ENCODE results near the gene KCNN4. TPM values are rescaled to one million over a fixed set of nuclear protein-coding genes. Genes with fewer than 3 reads are reported as not detected.

The KCNN4 gene
- total RNA-seq, 1 experiment from 2014 or later: 92.7 TPM

DNA sequence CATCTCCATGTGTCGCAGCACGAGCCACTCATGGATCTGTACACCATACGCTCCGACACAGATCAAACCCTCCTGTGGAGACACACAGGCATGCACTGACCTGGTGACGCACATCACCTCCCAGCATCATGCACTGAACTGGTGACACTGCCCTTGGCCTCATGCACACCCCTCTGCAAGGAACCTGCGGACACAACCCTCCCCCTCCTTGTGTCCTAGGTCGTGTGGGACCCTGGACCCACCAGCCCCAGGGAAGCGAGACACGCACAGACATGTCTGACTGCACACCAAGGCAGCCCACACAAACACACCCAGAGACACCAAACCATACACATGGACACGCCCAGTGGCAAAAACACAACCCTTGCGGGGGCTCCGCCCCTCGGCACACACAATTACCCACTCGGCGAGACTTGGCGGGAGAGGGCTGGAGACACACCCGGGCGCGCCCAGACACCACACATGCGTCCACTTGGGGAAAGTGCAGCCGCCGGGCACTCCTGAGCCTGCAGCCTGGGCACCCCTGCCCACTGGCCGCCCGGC is 2.0 kb upstream of the KCNN4 start:
- H3K9me2 ChIP-seq (ENCODE audit: insufficient read depth): no peaks in the 10 kb centered on the region
- no peak overlapping the region for H2AFZ ChIP-seq
- no peak for TF ChIP-seq EZH2 (IDR thresholded peaks at IDR 0.05; ENCODE audit: low read depth)
- TF ChIP-seq, protein P1, sequence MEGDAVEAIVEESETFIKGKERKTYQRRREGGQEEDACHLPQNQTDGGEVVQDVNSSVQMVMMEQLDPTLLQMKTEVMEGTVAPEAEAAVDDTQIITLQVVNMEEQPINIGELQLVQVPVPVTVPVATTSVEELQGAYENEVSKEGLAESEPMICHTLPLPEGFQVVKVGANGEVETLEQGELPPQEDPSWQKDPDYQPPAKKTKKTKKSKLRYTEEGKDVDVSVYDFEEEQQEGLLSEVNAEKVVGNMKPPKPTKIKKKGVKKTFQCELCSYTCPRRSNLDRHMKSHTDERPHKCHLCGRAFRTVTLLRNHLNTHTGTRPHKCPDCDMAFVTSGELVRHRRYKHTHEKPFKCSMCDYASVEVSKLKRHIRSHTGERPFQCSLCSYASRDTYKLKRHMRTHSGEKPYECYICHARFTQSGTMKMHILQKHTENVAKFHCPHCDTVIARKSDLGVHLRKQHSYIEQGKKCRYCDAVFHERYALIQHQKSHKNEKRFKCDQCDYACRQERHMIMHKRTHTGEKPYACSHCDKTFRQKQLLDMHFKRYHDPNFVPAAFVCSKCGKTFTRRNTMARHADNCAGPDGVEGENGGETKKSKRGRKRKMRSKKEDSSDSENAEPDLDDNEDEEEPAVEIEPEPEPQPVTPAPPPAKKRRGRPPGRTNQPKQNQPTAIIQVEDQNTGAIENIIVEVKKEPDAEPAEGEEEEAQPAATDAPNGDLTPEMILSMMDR (conservative IDR thresholded peaks at IDR 0.05): no peak
- intact Hi-C loops (cut with micrococcal nuclease; ENCODE audit: unreplicated experiment): loop anchor here (10.0 kb wide), 1 partner anchor 338 kb away; no protein-coding TSS in a partner anchor
- POLR2A ChIA-PET (ENCODE audit: unreplicated experiment): no interaction called here
- no peaks in the 10 kb centered on the region for H3K9me3 ChIP-seq (ENCODE audit: insufficient read depth, low read depth)
- H3F3A ChIP-seq (ENCODE audit: insufficient read depth, low read depth): peaks cover 77% of the 10 kb centered on the region
- no peaks in the 10 kb centered on the region for H3K36me3 ChIP-seq (ENCODE audit: low read depth)
- peak in 1 of 2 experiments; percentile 58 for DNase-seq
- H3K27ac ChIP-seq: no peak overlapping the region
- no TSS peak for BruUV-seq (replicated peaks)
- CTCF ChIA-PET: no interaction called here
- H4K20me1 ChIP-seq (ENCODE audit: insufficient read depth): no peaks in the 10 kb centered on the region
- peaks cover 37% of the 10 kb centered on the region for H3K79me2 ChIP-seq (ENCODE audit: low read depth)
- no peak overlapping the region for H3K4me3 ChIP-seq
- peaks cover 58% of the 10 kb centered on the region for H3K4me1 ChIP-seq (replicated peaks; ENCODE audit: insufficient read depth)
- H3K4me2 ChIP-seq: no peak overlapping the region
- no peaks in the 10 kb centered on the region for H3K27me3 ChIP-seq (ENCODE audit: insufficient read depth, low read depth)

DNA sequence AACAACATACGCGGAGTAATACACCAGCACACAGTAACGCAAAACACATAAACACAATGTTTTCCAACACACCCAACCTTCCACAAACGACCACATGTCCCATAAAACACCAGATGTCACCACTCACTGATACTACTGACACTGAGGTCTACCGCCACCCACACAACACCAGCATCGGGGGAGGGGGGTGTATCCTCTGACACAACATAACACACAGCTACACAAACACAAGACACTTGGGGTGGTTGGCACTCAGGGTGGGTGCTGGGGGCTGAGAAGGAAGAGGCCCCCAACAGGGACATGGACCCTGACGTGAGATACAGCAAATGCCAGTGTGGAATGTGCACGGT is 1.5 kb upstream of the KCNN4 start:
- Histone ChIP-seq H3K4me1 (replicated peaks; ENCODE audit: insufficient read depth) (peaks cover 63% of the 10 kb centered on the region), H3K27ac (no peak overlapping the region), H3K36me3 (ENCODE audit: low read depth) (no peaks in the 10 kb centered on the region), H3K27me3 (ENCODE audit: insufficient read depth, low read depth) (no peaks in the 10 kb centered on the region), H2AFZ (no peak overlapping the region), H4K20me1 (ENCODE audit: insufficient read depth) (no peaks in the 10 kb centered on the region), H3K4me3 (no peak overlapping the region), H3K9me3 (ENCODE audit: insufficient read depth, low read depth) (no peaks in the 10 kb centered on the region), H3K4me2 (no peak overlapping the region), H3K79me2 (ENCODE audit: low read depth) (peaks cover 42% of the 10 kb centered on the region), H3K9me2 (ENCODE audit: insufficient read depth) (no peaks in the 10 kb centered on the region), H3F3A (ENCODE audit: insufficient read depth, low read depth) (peaks cover 81% of the 10 kb centered on the region)
- ChIA-PET CTCF (no interaction called here), POLR2A (ENCODE audit: unreplicated experiment) (no interaction called here)
- TF ChIP-seq, protein P1 (conservative IDR thresholded peaks at IDR 0.05): no peak
- TF ChIP-seq EZH2 (IDR thresholded peaks at IDR 0.05; ENCODE audit: low read depth): no peak
- DNase-seq: no peak
- no TSS peak for BruUV-seq (replicated peaks)
- intact Hi-C loops (cut with micrococcal nuclease; ENCODE audit: unreplicated experiment): loop anchor here (10.0 kb wide), 1 partner anchor 337 kb away; no protein-coding TSS in a partner anchor

DNA sequence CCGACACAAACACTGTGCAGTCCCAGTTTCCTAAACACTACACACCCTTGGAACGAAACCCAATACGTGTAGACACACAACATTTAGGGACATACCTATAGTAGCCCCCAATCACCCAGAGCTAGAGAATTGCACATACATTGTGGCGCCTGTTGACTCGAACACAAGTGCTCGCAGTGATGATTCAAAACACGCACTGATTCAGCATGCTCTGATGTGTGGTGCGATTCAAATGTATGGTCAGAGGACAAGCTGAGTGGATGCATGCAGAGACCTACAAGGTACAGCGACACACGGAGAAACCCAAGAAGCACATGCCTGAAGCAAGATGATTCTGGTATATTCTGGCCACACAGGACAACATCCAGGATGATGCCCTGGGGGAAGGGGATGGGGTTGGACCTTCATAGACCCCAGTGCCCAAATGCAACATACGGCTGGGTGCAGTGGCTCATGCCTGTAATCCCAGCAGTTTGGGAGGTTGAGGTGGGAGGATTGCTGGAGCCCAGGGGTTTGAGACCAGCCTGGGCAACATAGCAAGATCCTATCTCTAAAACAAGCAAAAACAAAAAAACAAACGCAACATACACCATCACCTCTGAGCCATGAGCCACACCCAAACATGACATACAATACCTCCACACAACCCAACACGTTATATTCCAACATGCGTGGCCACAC is 997 bp upstream of the KCNN4 start:
- H3K9me3 ChIP-seq (ENCODE audit: insufficient read depth, low read depth): no peaks in the 10 kb centered on the region
- ChIA-PET CTCF (no interaction called here), POLR2A (ENCODE audit: unreplicated experiment) (no interaction called here)
- BruUV-seq (replicated peaks): no TSS peak
- peak overlapping the region; percentile 83 for H3K4me2 ChIP-seq
- DNase-seq: no peak
- TF ChIP-seq, protein P1 (conservative IDR thresholded peaks at IDR 0.05): no peak
- TF ChIP-seq EZH2 (IDR thresholded peaks at IDR 0.05; ENCODE audit: low read depth): no peak
- H3F3A ChIP-seq (ENCODE audit: insufficient read depth, low read depth): peaks cover 83% of the 10 kb centered on the region
- no peaks in the 10 kb centered on the region for H4K20me1 ChIP-seq (ENCODE audit: insufficient read depth)
- H3K79me2 ChIP-seq (ENCODE audit: low read depth): peaks cover 47% of the 10 kb centered on the region
- intact Hi-C loops (cut with micrococcal nuclease; ENCODE audit: unreplicated experiment): loop anchor here (10.0 kb wide), 1 partner anchor 337 kb away; no protein-coding TSS in a partner anchor
- no peaks in the 10 kb centered on the region for H3K36me3 ChIP-seq (ENCODE audit: low read depth)
- H3K27ac ChIP-seq: peak overlapping the region; percentile 88
- H3K9me2 ChIP-seq (ENCODE audit: insufficient read depth): no peaks in the 10 kb centered on the region
- no peak overlapping the region for H2AFZ ChIP-seq
- peaks cover 68% of the 10 kb centered on the region for H3K4me1 ChIP-seq (replicated peaks; ENCODE audit: insufficient read depth)
- H3K4me3 ChIP-seq: peak overlapping the region; percentile 62; the same call in 1 of the 2 replicates
- H3K27me3 ChIP-seq (ENCODE audit: insufficient read depth, low read depth): no peaks in the 10 kb centered on the region
